Measurements from ENCODE around the gene TSPAN32. TPM values are rescaled to one million over a fixed set of nuclear protein-coding genes. Genes with fewer than 3 reads are reported as not detected.

TSPAN32 gene
- total and polyA plus RNA-seq, 2 donors (not counting 1 experiment from before 2014, with no cell fraction given) = 0.17 TPM; not detected in 1

- H3K9me3 ChIP-seq (ENCODE audit: control insufficient read depth, insufficient read depth, low read depth, low read length) = no peaks in the 10 kb centered on the region
- H3K27ac ChIP-seq (ENCODE audit: insufficient read depth, low read length) = no peak overlapping the region
- no peaks in the 10 kb centered on the region for H3K27me3 ChIP-seq (ENCODE audit: control insufficient read depth, insufficient read depth, low read length)
- H4K20me1 ChIP-seq (ENCODE audit: control insufficient read depth, extremely low read depth, insufficient read depth, low read length) = no peaks in the 10 kb centered on the region
- DNase-seq (ENCODE audit: low read depth in 2 of 2) = no peak
- no peak overlapping the region for H3K9ac ChIP-seq (ENCODE audit: insufficient read depth, low read length)
- H3K4me3 ChIP-seq (replicated peaks in 1 of 4; ENCODE audit: control extremely low read depth in 1 of 4, insufficient read depth in 1 of 4, low read depth in 3 of 4, low read length in 4 of 4) = no peak overlapping the region
- no peaks in the 10 kb centered on the region for H3K79me2 ChIP-seq (ENCODE audit: control insufficient read depth, insufficient read depth, low read length)
- no peak overlapping the region for H2AFZ ChIP-seq (ENCODE audit: low read length)
- TF ChIP-seq, protein P1, sequence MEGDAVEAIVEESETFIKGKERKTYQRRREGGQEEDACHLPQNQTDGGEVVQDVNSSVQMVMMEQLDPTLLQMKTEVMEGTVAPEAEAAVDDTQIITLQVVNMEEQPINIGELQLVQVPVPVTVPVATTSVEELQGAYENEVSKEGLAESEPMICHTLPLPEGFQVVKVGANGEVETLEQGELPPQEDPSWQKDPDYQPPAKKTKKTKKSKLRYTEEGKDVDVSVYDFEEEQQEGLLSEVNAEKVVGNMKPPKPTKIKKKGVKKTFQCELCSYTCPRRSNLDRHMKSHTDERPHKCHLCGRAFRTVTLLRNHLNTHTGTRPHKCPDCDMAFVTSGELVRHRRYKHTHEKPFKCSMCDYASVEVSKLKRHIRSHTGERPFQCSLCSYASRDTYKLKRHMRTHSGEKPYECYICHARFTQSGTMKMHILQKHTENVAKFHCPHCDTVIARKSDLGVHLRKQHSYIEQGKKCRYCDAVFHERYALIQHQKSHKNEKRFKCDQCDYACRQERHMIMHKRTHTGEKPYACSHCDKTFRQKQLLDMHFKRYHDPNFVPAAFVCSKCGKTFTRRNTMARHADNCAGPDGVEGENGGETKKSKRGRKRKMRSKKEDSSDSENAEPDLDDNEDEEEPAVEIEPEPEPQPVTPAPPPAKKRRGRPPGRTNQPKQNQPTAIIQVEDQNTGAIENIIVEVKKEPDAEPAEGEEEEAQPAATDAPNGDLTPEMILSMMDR (conservative IDR thresholded peaks at IDR 0.05 in 1 of 2, IDR thresholded peaks at IDR 0.05 in 1 of 2; ENCODE audit: low read depth in 1 of 2, low read length in 2 of 2) = no peak
- no peak for TF ChIP-seq EZH2 (IDR thresholded peaks at IDR 0.05; ENCODE audit: low read length, missing control alignments)
- no peaks in the 10 kb centered on the region for H3K4me1 ChIP-seq (ENCODE audit: control insufficient read depth, extremely low read depth, insufficient read depth, low read length)
- H3K4me2 ChIP-seq (ENCODE audit: extremely low read depth, insufficient read depth, low read length) = no peak overlapping the region
- H3K36me3 ChIP-seq (ENCODE audit: control insufficient read depth, insufficient read depth, low read length) = no peaks in the 10 kb centered on the region
Observed at GRCh38 chr11:2256951-2257700, 44.7 kb upstream of the TSPAN32 start.

DNA sequence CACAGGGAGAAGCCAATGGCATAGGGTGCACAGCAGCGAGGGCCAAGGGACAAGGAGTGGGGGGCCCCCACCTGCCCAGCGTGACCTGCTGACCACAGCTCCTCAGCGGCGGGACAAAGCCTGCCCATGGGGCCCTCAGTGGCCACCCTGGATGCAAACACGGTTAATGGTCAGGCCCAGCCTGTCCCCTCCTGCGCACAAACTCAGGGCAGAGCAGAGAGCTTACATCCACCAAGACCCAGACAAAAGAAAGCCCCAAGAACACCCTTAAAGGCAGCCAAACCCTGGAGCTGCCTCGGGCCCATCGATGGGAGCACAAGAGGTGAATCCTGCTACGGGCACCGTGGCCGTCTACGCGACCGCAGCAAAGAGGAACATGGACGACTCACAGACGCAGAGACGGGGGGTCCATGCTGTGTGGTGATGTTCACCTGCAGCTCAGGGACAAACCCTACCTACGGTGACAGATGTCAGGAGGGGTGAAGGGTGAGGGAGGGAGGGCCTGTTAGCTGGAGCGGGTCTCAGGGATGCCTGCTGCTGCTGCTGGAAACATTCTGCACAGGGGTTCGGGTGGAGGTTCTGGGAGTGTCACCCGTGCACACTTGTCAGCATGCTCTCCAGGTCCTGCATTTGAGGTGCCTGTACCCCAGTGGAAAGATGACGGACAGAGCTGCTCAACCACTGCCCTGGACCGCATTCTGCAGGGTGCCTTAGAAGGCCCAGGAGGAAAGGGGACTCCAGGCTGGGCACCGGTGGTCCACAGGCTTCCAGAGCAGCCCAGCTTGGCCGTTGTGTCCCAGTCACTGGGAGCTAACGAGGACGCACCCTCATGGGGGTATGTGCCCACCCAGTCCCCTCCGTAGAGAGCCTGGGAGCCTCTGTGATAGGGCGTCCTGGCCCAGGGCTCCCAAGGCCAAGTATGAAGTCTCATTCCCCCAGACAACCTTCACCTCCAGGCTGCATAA is 43.0 kb upstream of the TSPAN32 start:
- Histone ChIP-seq H2AFZ (ENCODE audit: low read length) (no peak overlapping the region), H3K27me3 (ENCODE audit: control insufficient read depth, insufficient read depth, low read length) (no peaks in the 10 kb centered on the region), H3K4me1 (ENCODE audit: control insufficient read depth, extremely low read depth, insufficient read depth, low read length) (no peaks in the 10 kb centered on the region), H3K27ac (ENCODE audit: insufficient read depth, low read length) (no peak overlapping the region), H3K9me3 (ENCODE audit: control insufficient read depth, insufficient read depth, low read depth, low read length) (no peaks in the 10 kb centered on the region), H3K36me3 (ENCODE audit: control insufficient read depth, insufficient read depth, low read length) (no peaks in the 10 kb centered on the region), H3K4me3 (replicated peaks in 1 of 4; ENCODE audit: control extremely low read depth in 1 of 4, insufficient read depth in 1 of 4, low read depth in 3 of 4, low read length in 4 of 4) (no peak overlapping the region), H3K79me2 (ENCODE audit: control insufficient read depth, insufficient read depth, low read length) (no peaks in the 10 kb centered on the region), H3K9ac (ENCODE audit: insufficient read depth, low read length) (no peak overlapping the region), H4K20me1 (ENCODE audit: control insufficient read depth, extremely low read depth, insufficient read depth, low read length) (no peaks in the 10 kb centered on the region), H3K4me2 (ENCODE audit: extremely low read depth, insufficient read depth, low read length) (no peak overlapping the region)
- no peak for TF ChIP-seq EZH2 (IDR thresholded peaks at IDR 0.05; ENCODE audit: low read length, missing control alignments)
- TF ChIP-seq, protein P1 (conservative IDR thresholded peaks at IDR 0.05 in 1 of 2, IDR thresholded peaks at IDR 0.05 in 1 of 2; ENCODE audit: low read depth in 1 of 2, low read length in 2 of 2) = no peak
- DNase-seq (ENCODE audit: low read depth in 2 of 2) = no peak

DNA sequence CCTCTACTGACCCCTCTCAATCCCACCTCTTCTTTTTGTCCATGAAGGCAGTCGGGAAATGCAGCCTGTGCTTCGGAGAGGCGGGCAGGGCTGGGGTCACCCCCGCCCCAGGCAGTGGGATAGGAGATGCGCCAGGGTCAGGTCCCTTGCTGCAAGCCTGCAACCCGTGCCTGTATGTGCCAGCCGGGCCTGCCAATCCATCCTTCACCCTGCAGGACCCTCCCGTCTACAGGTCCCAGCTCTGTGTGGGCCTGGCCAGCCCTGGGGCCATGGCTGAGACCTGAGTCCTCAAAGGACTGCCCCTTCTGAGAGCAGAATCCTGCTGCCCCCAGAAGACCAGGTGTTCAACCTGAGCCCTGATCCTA is 42.4 kb upstream of the TSPAN32 start:
- TF ChIP-seq, protein P1 (conservative IDR thresholded peaks at IDR 0.05 in 1 of 2, IDR thresholded peaks at IDR 0.05 in 1 of 2; ENCODE audit: low read depth in 1 of 2, low read length in 2 of 2) = no peak
- TF ChIP-seq EZH2 (IDR thresholded peaks at IDR 0.05; ENCODE audit: low read length, missing control alignments) = no peak
- Histone ChIP-seq H3K9ac (ENCODE audit: insufficient read depth, low read length) (no peak overlapping the region), H3K36me3 (ENCODE audit: control insufficient read depth, insufficient read depth, low read length) (no peaks in the 10 kb centered on the region), H3K27ac (ENCODE audit: insufficient read depth, low read length) (no peak overlapping the region), H3K27me3 (ENCODE audit: control insufficient read depth, insufficient read depth, low read length) (no peaks in the 10 kb centered on the region), H3K4me1 (ENCODE audit: control insufficient read depth, extremely low read depth, insufficient read depth, low read length) (no peaks in the 10 kb centered on the region), H3K4me2 (ENCODE audit: extremely low read depth, insufficient read depth, low read length) (no peak overlapping the region), H4K20me1 (ENCODE audit: control insufficient read depth, extremely low read depth, insufficient read depth, low read length) (no peaks in the 10 kb centered on the region), H3K9me3 (ENCODE audit: control insufficient read depth, insufficient read depth, low read depth, low read length) (no peaks in the 10 kb centered on the region), H3K4me3 (replicated peaks in 1 of 4; ENCODE audit: control extremely low read depth in 1 of 4, insufficient read depth in 1 of 4, low read depth in 3 of 4, low read length in 4 of 4) (no peak overlapping the region), H3K79me2 (ENCODE audit: control insufficient read depth, insufficient read depth, low read length) (no peaks in the 10 kb centered on the region), H2AFZ (ENCODE audit: low read length) (no peak overlapping the region)
- no peak for DNase-seq (ENCODE audit: low read depth in 2 of 2)

All from fibroblast of lung (primary cell).